T-helper 17 cell (primary cell): ENCODE measurements around the gene EPSTI1. TPM values are rescaled to one million over a fixed set of nuclear protein-coding genes. Genes with fewer than 3 reads are reported as not detected.

Experiments used
- ATAC-seq: fragments of 150-1000 bp; cut with Tn5 transposase; 2 replicates; pipeline ENCODE4 v1.10.0; 2021; ENCODE audit warnings: mild to moderate bottlenecking, moderate library complexity
- DNase-seq, 3 donors: peaks; one replicate each; pipeline versions ENCODE4 v3.0.0 to v3.0.0-alpha.2; 2020 to 2021
- H3K9me3 ChIP-seq: one replicate; pipeline ENCODE4 v1.7.0; 2013; ENCODE audit warnings: low read length, mild to moderate bottlenecking; ENCODE audit not compliant: control insufficient read depth, poor library complexity, severe bottlenecking
- H3K27ac Mint-ChIP-seq: one replicate; pipeline ENCODE4 v1.8.0; 2022; ENCODE audit warnings: mild to moderate bottlenecking, moderate library complexity, mixed read lengths
- H3K27me3 Mint-ChIP-seq: one replicate; pipeline ENCODE4 v1.8.0; 2022; ENCODE audit warnings: mixed read lengths
- H3K36me3 Mint-ChIP-seq: one replicate; pipeline ENCODE4 v1.8.0; 2022; ENCODE audit warnings: low read depth, mixed read lengths
- H3K4me1 Mint-ChIP-seq: one replicate; pipeline ENCODE4 v1.8.0; 2022; ENCODE audit warnings: mild to moderate bottlenecking, mixed read lengths
- H3K4me3 Mint-ChIP-seq: one replicate; pipeline ENCODE4 v1.8.0; 2022; ENCODE audit warnings: mild to moderate bottlenecking, moderate library complexity, mixed read lengths
- total RNA-seq, 4 donors: library from RNA in 2 of 4; stranded (reverse) in 2 of 4; gene quantifications; one replicate each; pipeline ENCODE4 v1.2.3 and lab custom pipeline; 2022 to 2026

EPSTI1 gene
- total RNA-seq, 2 donors from 2014 or later, result 27.3 to 44.0 TPM

DNA sequence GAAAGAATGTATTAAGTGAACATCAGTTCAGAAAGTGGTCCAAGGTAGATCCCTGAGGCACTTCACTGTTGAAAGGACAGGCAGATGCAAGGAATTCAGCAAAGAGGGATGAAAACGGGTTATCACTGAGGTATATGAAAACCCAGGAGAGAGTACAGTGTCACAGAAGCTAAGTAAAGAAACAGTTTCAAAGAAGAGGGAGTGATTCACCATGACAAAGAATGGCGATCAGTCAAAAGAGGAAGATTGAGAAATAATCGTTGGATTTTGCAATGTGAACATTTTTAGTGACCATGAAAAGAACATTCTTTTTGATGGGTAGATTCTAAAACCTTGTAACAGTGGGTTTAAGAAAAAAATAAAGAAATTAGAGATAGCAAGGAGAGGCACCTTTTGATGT, 99.3 kb downstream of the EPSTI1 start:
- H3K9me3 ChIP-seq, result no peaks in the 10 kb centered on the region
- H3K4me3 Mint-ChIP-seq, result no peak overlapping the region
- DNase-seq, result no peak
- H3K36me3 Mint-ChIP-seq, result peaks cover 29% of the 10 kb centered on the region
- no peak overlapping the region for H3K27ac Mint-ChIP-seq
- ATAC-seq, result no peak
- H3K27me3 Mint-ChIP-seq, result no peaks in the 10 kb centered on the region
- peaks cover 15% of the 10 kb centered on the region for H3K4me1 Mint-ChIP-seq

- Mint-ChIP-seq H3K27me3 (no peaks in the 10 kb centered on the region), H3K4me1 (peaks cover 8% of the 10 kb centered on the region), H3K4me3 (no peak overlapping the region), H3K36me3 (peaks cover 30% of the 10 kb centered on the region), H3K27ac (no peak overlapping the region)
- H3K9me3 ChIP-seq, result no peaks in the 10 kb centered on the region
- no peak for ATAC-seq
- no peak for DNase-seq
These were observed 100.5 kb downstream of the EPSTI1 start for GRCh38 chr13:42891591-42891990.

DNA sequence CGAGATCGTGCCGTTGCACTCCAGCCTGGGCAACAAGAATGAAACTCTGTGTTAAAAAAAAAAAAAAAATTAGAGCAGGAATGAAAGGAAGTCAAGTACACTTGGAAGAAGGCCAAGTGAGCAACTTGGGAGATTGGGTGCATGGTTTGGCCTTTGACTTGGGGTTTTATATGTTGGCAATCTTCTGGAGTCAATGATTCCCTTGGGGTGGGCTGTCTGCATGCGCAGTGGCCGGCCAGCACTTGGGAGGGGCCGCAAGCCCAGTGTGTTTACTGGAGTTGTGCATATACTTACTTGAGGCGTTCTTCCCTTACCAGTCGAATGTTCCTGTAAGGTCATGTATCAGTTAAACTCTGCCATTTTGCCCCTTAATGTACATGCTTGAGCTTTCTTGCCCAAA, 106.7 kb downstream of the EPSTI1 start:
- no peaks in the 10 kb centered on the region for H3K9me3 ChIP-seq
- Mint-ChIP-seq H3K36me3 (peaks cover 24% of the 10 kb centered on the region), H3K27ac (peak overlapping the region; percentile 51), H3K4me1 (peaks cover 8% of the 10 kb centered on the region), H3K27me3 (no peaks in the 10 kb centered on the region), H3K4me3 (no peak overlapping the region)
- no peak for ATAC-seq
- DNase-seq, result no peak

DNA sequence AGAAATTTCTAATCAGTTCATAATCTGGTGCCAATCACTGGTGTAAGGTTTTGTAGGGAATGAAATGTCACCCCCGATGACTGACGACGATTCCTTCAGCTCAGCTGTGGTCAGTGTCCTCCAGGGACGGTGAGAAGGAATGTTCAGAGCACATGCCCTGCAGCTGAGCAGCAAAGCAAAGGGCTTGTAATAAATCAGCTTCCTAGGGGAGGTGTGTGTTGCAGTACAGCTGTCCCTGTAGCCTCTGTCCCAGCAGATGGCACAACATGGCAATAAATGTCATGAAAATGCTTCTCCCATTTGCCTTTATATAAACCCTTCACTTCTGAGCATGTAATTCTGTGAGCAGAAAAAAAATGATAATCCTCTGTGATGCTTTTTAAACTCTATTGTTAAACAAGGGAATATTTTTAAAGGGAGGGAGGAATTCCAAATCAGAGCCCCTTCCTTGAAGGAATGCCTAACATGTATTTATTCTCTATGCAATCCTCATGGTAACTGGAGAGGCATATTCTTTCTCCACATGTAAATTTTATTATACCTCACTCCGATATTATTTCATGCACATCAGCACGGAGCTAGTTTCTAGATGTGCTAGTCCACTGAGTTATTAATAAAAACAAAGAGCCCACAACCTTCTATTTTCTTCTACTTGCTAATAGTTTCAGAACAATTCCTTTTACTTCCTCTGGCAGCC, 108.1 kb downstream of the EPSTI1 start:
- Mint-ChIP-seq H3K4me3 (no peak overlapping the region), H3K4me1 (peaks cover 6% of the 10 kb centered on the region), H3K27me3 (no peaks in the 10 kb centered on the region), H3K36me3 (peaks cover 23% of the 10 kb centered on the region), H3K27ac (peak overlapping the region; percentile 51)
- no peak for ATAC-seq
- no peak for DNase-seq
- H3K9me3 ChIP-seq, result no peaks in the 10 kb centered on the region

DNA sequence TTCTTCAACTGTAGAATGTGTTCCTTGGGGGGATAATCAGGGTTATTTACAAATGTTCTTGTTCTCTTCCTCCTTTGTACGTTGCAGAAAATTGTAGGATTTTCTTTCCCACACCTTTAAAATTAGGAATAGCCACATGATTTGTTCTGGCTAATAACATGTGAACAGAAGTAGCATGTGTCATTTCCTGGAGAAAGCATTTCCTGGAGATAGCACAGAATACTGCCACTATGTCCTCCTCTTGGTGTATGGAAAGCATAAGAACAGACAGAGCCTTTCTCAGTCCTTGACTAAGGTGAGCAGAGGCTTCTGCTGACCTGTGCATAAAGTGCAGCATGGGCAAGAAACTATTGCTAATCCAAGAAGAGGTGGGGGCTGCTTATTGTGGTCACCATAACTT, 108.9 kb downstream of the EPSTI1 start:
- H3K4me3 Mint-ChIP-seq, result no peak overlapping the region
- H3K27me3 Mint-ChIP-seq, result no peaks in the 10 kb centered on the region
- H3K27ac Mint-ChIP-seq, result peak overlapping the region; percentile 51
- ATAC-seq (no peak), DNase-seq (no peak)
- peaks cover 17% of the 10 kb centered on the region for H3K36me3 Mint-ChIP-seq
- H3K9me3 ChIP-seq, result no peaks in the 10 kb centered on the region
- H3K4me1 Mint-ChIP-seq, result peaks cover 6% of the 10 kb centered on the region

GRCh38 chr13:42880056-42880605, 111.9 kb downstream of the EPSTI1 start:
- Mint-ChIP-seq H3K27ac (no peak overlapping the region), H3K4me1 (peaks cover 19% of the 10 kb centered on the region), H3K27me3 (no peaks in the 10 kb centered on the region), H3K36me3 (peaks cover 3% of the 10 kb centered on the region), H3K4me3 (no peak overlapping the region)
- ATAC-seq (no peak), DNase-seq (no peak)
- no peaks in the 10 kb centered on the region for H3K9me3 ChIP-seq

DNA sequence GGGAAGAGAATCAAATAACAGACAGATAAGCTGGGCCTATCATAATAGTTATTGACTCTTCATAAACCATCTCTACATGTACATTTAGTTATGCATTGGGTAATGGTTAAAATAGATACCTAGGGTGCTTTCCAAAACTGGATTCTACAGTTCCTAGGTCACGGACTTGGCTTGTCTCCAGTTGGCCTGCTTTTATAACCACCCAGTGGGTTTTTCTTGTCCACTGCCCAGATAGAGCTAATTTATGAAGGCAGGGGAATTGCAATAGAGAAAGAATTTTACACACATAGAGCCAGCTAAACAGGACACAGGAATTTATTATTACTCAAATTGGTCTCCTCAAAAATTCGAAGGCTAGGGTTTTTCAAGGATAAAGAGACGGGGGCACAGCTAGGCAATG, 113.3 kb downstream of the EPSTI1 start:
- Mint-ChIP-seq H3K27me3 (no peaks in the 10 kb centered on the region), H3K4me1 (peaks cover 19% of the 10 kb centered on the region), H3K4me3 (no peak overlapping the region), H3K27ac (no peak overlapping the region), H3K36me3 (peaks cover 3% of the 10 kb centered on the region)
- DNase-seq, result no peak
- no peak for ATAC-seq
- H3K9me3 ChIP-seq, result no peaks in the 10 kb centered on the region

- H3K9me3 ChIP-seq, result no peaks in the 10 kb centered on the region
- DNase-seq (no peak), ATAC-seq (peak; percentile 14)
- Mint-ChIP-seq H3K4me3 (no peak overlapping the region), H3K27me3 (no peaks in the 10 kb centered on the region), H3K4me1 (peaks cover 13% of the 10 kb centered on the region), H3K36me3 (peaks cover 3% of the 10 kb centered on the region), H3K27ac (peak overlapping the region; percentile 1)
These were observed 115.0 kb downstream of the EPSTI1 start for GRCh38 chr13:42876887-42877545.

- no peak overlapping the region for H3K4me3 Mint-ChIP-seq
- ATAC-seq, result peak; percentile 65
- no peaks in the 10 kb centered on the region for H3K9me3 ChIP-seq
These were observed 115.7 kb downstream of the EPSTI1 start for GRCh38 chr13:42876270-42876714.

DNA sequence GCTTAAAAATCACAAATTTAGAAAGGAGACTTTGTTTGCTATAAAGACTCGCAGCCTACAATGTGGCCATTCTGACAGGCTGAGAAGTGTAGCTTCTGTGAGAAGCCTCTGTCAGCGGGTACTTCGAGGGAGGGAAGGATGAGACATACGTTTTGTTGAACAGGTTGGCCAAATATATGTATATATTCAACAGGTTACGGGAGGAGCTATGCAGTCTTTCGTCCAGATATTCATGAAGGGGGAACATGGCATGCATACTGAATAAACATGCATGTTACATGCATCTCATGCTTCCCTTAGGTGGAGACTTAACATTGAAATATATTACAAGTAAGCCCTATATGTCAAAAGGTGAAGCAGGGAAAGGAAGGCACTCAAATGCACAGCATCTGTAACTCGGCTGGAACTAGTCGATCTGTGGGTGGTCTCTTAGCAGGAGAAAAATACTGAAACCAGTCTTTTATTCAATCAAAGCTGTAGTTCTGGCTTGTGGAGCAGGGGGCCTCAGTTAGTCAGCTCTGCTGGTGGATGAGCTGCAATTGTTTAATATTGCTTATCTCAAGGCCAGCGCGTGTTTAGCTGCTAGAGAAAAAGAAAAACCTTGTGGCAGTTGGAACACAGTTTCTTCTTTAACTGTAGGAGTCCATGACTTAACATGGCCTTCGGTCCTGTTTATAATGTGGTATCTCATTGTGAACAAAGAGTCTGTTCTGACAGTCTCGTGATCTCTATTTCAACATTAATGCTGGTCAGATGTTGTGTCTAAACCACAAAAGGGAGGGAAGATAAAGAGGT, 116.4 kb downstream of the EPSTI1 start:
- peaks cover 5% of the 10 kb centered on the region for H3K36me3 Mint-ChIP-seq
- peaks cover 5% of the 10 kb centered on the region for H3K27me3 Mint-ChIP-seq
- ATAC-seq (no peak), DNase-seq (no peak)
- peaks cover 13% of the 10 kb centered on the region for H3K4me1 Mint-ChIP-seq
- no peak overlapping the region for H3K4me3 Mint-ChIP-seq
- H3K9me3 ChIP-seq, result no peaks in the 10 kb centered on the region
- H3K27ac Mint-ChIP-seq, result no peak overlapping the region

More at GRCh38 chr13:42876270-42876714, 115.7 kb downstream of the EPSTI1 start:
- peaks cover 13% of the 10 kb centered on the region for H3K4me1 Mint-ChIP-seq
- H3K27me3 Mint-ChIP-seq, result no peaks in the 10 kb centered on the region
- DNase-seq, result no peak
- H3K36me3 Mint-ChIP-seq, result peaks cover 3% of the 10 kb centered on the region
- peak overlapping the region; percentile 1 for H3K27ac Mint-ChIP-seq

- no peaks in the 10 kb centered on the region for H3K9me3 ChIP-seq
- Mint-ChIP-seq H3K4me1 (peaks cover 13% of the 10 kb centered on the region), H3K27ac (no peak overlapping the region), H3K27me3 (peaks cover 10% of the 10 kb centered on the region), H3K4me3 (no peak overlapping the region), H3K36me3 (peaks cover 2% of the 10 kb centered on the region)
- ATAC-seq, result no peak
- no peak for DNase-seq
These were observed 117.8 kb downstream of the EPSTI1 start for GRCh38 chr13:42874221-42874620.

DNA sequence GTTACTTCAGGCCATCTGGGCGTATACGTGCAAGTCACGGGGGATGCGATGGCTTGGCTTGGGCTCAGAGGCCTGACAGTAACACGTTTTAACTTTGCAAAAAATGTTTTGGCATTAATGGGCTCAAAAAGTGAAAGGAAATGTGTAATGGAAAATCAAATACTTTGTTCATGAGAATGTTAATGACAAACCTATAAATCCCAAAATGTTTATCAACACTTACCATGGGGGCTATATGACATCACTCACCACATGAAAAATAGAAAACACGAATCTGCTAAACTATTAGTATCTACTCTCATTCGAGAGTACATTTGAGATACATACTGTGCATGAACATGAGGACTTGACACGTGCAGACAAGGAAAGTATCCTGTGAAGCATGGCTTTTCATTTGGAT, 119.0 kb downstream of the EPSTI1 start:
- Mint-ChIP-seq H3K27me3 (peaks cover 10% of the 10 kb centered on the region), H3K4me3 (no peak overlapping the region), H3K27ac (no peak overlapping the region), H3K36me3 (peaks cover 2% of the 10 kb centered on the region), H3K4me1 (peaks cover 13% of the 10 kb centered on the region)
- ATAC-seq (no peak), DNase-seq (no peak)
- H3K9me3 ChIP-seq, result no peaks in the 10 kb centered on the region

- DNase-seq (no peak), ATAC-seq (no peak)
- Mint-ChIP-seq H3K4me1 (peaks cover 2% of the 10 kb centered on the region), H3K36me3 (peaks cover 2% of the 10 kb centered on the region), H3K27me3 (peaks cover 21% of the 10 kb centered on the region), H3K4me3 (no peak overlapping the region), H3K27ac (no peak overlapping the region)
- no peaks in the 10 kb centered on the region for H3K9me3 ChIP-seq
These were observed 124.8 kb downstream of the EPSTI1 start for GRCh38 chr13:42867232-42867631.
